Mononuclear cell (primary cell): Measurements from ENCODE around the gene ARHGAP33. TPM values are rescaled to one million over a fixed set of nuclear protein-coding genes. Genes with fewer than 3 reads are reported as not detected.

ENCODE experiments used
- H3K27me3 ChIP-seq: 2 replicates; pipeline ENCODE4 v1.6.0; 2011; ENCODE audit warnings: low read length, control low read depth; ENCODE audit not compliant: insufficient read depth
- H3K4me1 ChIP-seq: 2 replicates; pipeline ENCODE4 v1.5.1; 2011; ENCODE audit warnings: mild to moderate bottlenecking, low read length, control low read depth; ENCODE audit not compliant: insufficient read depth
- H3K4me3 ChIP-seq: 2 replicates; pipeline ENCODE4 v1.5.1; 2011; ENCODE audit warnings: mild to moderate bottlenecking, low read length, moderate library complexity
- H3K9me3 ChIP-seq: 2 replicates; pipeline ENCODE4 v1.5.1; 2011; ENCODE audit warnings: low read depth, mild to moderate bottlenecking, control low read depth, low read length
- total RNA-seq: library from RNA; depleted of rRNA; stranded (reverse); fragments of >200 nt; gene quantifications from one replicate; pipeline ENCODE4 v1.2.3, GENCODE V29; 2012

ARHGAP33 gene
- total RNA-seq, 1 donor = 4.1 TPM

GRCh38 chr19:35736913-35737886 lies 38.2 kb upstream of the ARHGAP33 start:
- H3K9me3 ChIP-seq = no peaks in the 10 kb centered on the region
- H3K4me3 ChIP-seq = no peak overlapping the region
- H3K27me3 ChIP-seq = no peaks in the 10 kb centered on the region
- peaks cover 35% of the 10 kb centered on the region for H3K4me1 ChIP-seq

- H3K9me3 ChIP-seq = no peaks in the 10 kb centered on the region
- H3K4me3 ChIP-seq = no peak overlapping the region
- H3K27me3 ChIP-seq = no peaks in the 10 kb centered on the region
- peaks cover 45% of the 10 kb centered on the region for H3K4me1 ChIP-seq
Observed at GRCh38 chr19:35738021-35738886, 37.1 kb upstream of the ARHGAP33 start.

- peaks cover 51% of the 10 kb centered on the region for H3K4me1 ChIP-seq
- H3K27me3 ChIP-seq = no peaks in the 10 kb centered on the region
- H3K9me3 ChIP-seq = no peaks in the 10 kb centered on the region
- H3K4me3 ChIP-seq = no peak overlapping the region
Observed at GRCh38 chr19:35738887-35739229, 36.5 kb upstream of the ARHGAP33 start.

- Histone ChIP-seq H3K27me3 (no peaks in the 10 kb centered on the region), H3K9me3 (no peaks in the 10 kb centered on the region), H3K4me3 (peak overlapping the region; percentile 70), H3K4me1 (peaks cover 58% of the 10 kb centered on the region)
Observed at GRCh38 chr19:35739275-35740107, 35.9 kb upstream of the ARHGAP33 start.

GRCh38 chr19:35740108-35740422 lies 35.3 kb upstream of the ARHGAP33 start:
- no peaks in the 10 kb centered on the region for H3K9me3 ChIP-seq
- H3K4me1 ChIP-seq = peaks cover 60% of the 10 kb centered on the region
- peak overlapping the region; percentile 70 for H3K4me3 ChIP-seq
- H3K27me3 ChIP-seq = no peaks in the 10 kb centered on the region

GRCh38 chr19:35740423-35741202 lies 34.8 kb upstream of the ARHGAP33 start:
- no peaks in the 10 kb centered on the region for H3K27me3 ChIP-seq
- H3K4me1 ChIP-seq = peaks cover 60% of the 10 kb centered on the region
- H3K4me3 ChIP-seq = peak overlapping the region; percentile 70
- no peaks in the 10 kb centered on the region for H3K9me3 ChIP-seq

- H3K9me3 ChIP-seq = no peaks in the 10 kb centered on the region
- no peaks in the 10 kb centered on the region for H3K27me3 ChIP-seq
- H3K4me1 ChIP-seq = peaks cover 65% of the 10 kb centered on the region
- peak overlapping the region; percentile 70 for H3K4me3 ChIP-seq
Observed at GRCh38 chr19:35741203-35741515, 34.2 kb upstream of the ARHGAP33 start.

- Histone ChIP-seq H3K4me1 (peaks cover 67% of the 10 kb centered on the region), H3K4me3 (peak within 1 kb of the TSS; percentile 70), H3K27me3 (no peaks in the 10 kb centered on the region), H3K9me3 (no peaks in the 10 kb centered on the region)
Observed at GRCh38 chr19:35742121-35742724, 33.1 kb upstream of the ARHGAP33 start, which contains the start of gene IGFLR1. IGFLR1 (minus strand) TSS chr19:35742452; CDS start chr19:35741180, 1,272 bp downstream.

- Histone ChIP-seq H3K27me3 (no peaks in the 10 kb centered on the region), H3K9me3 (no peaks in the 10 kb centered on the region), H3K4me1 (peaks cover 70% of the 10 kb centered on the region), H3K4me3 (peak overlapping the region; percentile 86)
Observed at GRCh38 chr19:35743640-35744429, 31.5 kb upstream of the ARHGAP33 start.

- Histone ChIP-seq H3K4me3 (peak overlapping the region; percentile 86), H3K9me3 (no peaks in the 10 kb centered on the region), H3K4me1 (peaks cover 73% of the 10 kb centered on the region), H3K27me3 (no peaks in the 10 kb centered on the region)
Observed at GRCh38 chr19:35744430-35745327, 30.7 kb upstream of the ARHGAP33 start.

GRCh38 chr19:35745328-35746086 lies 29.9 kb upstream of the ARHGAP33 start, which contains the start of the genes PSENEN and U2AF1L4:
PSENEN (plus strand) TSS chr19:35745651; CDS start chr19:35745931, 280 bp downstream.
U2AF1L4 (minus strand) TSS chr19:35745418; CDS start chr19:35745391, 27 bp downstream.
- peaks cover 66% of the 10 kb centered on the region for H3K4me1 ChIP-seq
- peak within 1 kb of the TSS; percentile 86 for H3K4me3 ChIP-seq
- H3K9me3 ChIP-seq = no peaks in the 10 kb centered on the region
- H3K27me3 ChIP-seq = no peaks in the 10 kb centered on the region

GRCh38 chr19:35746087-35746462 lies 29.3 kb upstream of the ARHGAP33 start:
- H3K4me3 ChIP-seq = peak overlapping the region; percentile 86
- H3K27me3 ChIP-seq = no peaks in the 10 kb centered on the region
- H3K9me3 ChIP-seq = no peaks in the 10 kb centered on the region
- peaks cover 62% of the 10 kb centered on the region for H3K4me1 ChIP-seq
